Loucy (cell line): ENCODE measurements around the gene TOMM70.
A peak's percentile ranks its signal among the peaks of the same experiment; 100 is the strongest.

Source experiments
- H2AFZ ChIP-seq: fragments of 200-600 bp; sonication (generic); 2 replicates; pipeline ENCODE4 v1.6.0; 2016; ENCODE audit warnings: antibody characterized with exemption, mild to moderate bottlenecking, low read length, moderate library complexity
- H3F3A ChIP-seq: fragments of 200-600 bp; 2 replicates; pipeline ENCODE4 v1.6.0; 2016; ENCODE audit warnings: antibody characterized with exemption, low read depth, mild to moderate bottlenecking
- H3K27me3 ChIP-seq: fragments of 200-600 bp; sonication (generic); 2 replicates; pipeline ENCODE4 v1.6.1; 2014; ENCODE audit warnings: low read length, mild to moderate bottlenecking; ENCODE audit not compliant: insufficient read depth, poor library complexity, severe bottlenecking
- H3K36me3 ChIP-seq: fragments of 200-600 bp; sonication (generic); 2 replicates; pipeline ENCODE4 v1.6.1; 2016; ENCODE audit warnings: low read length; ENCODE audit not compliant: insufficient read depth
- H3K4me1 ChIP-seq: fragments of 200-600 bp; sonication (generic); 2 replicates; pipeline ENCODE4 v1.5.1; 2014; ENCODE audit warnings: low read length, mild to moderate bottlenecking; ENCODE audit not compliant: insufficient read depth, poor library complexity, severe bottlenecking
- H3K4me2 ChIP-seq: fragments of 200-600 bp; sonication (generic); 2 replicates; pipeline ENCODE4 v1.6.0; 2014; ENCODE audit warnings: antibody characterized with exemption, low read length, low read depth, mild to moderate bottlenecking; ENCODE audit not compliant: poor library complexity, severe bottlenecking
- H3K4me3 ChIP-seq: fragments of 200-600 bp; sonication (generic); 2 replicates; pipeline ENCODE4 v1.5.1; 2014; ENCODE audit warnings: low read length, mild to moderate bottlenecking, mixed read lengths; ENCODE audit not compliant: poor library complexity, severe bottlenecking
- H3K79me2 ChIP-seq: fragments of 200-600 bp; sonication (generic); 2 replicates; pipeline ENCODE4 v1.6.1; 2014; ENCODE audit warnings: low read length; ENCODE audit not compliant: insufficient read depth
- H3K9ac ChIP-seq: fragments of 200-600 bp; sonication (generic); 2 replicates; pipeline ENCODE4 v1.6.0; 2014; ENCODE audit warnings: mild to moderate bottlenecking, low read depth, low read length, moderate library complexity; ENCODE audit not compliant: poor library complexity, severe bottlenecking
- H3K9me2 ChIP-seq: fragments of 200-600 bp; sonication (generic); replicated peaks from 2 replicates; pipeline ENCODE4 v1.6.1; 2016; ENCODE audit warnings: low read depth, low read length, mixed read lengths
- H3K9me3 ChIP-seq: fragments of 200-600 bp; sonication (generic); 2 replicates; pipeline ENCODE4 v1.6.1; 2014; ENCODE audit warnings: mild to moderate bottlenecking, antibody characterized with exemption, low read length, low read depth; ENCODE audit not compliant: insufficient read depth
- H4K20me1 ChIP-seq: fragments of 200-600 bp; sonication (generic); 2 replicates; pipeline ENCODE4 v1.6.0; 2014; ENCODE audit warnings: antibody characterized with exemption, low read length, mild to moderate bottlenecking; ENCODE audit not compliant: insufficient read depth, poor library complexity, severe bottlenecking
- EZH2phosphoT487 ChIP-seq: fragments of 200-600 bp; IDR thresholded peaks from 2 replicates; pipeline ENCODE4 v1.6.1; 2018; ENCODE audit warnings: antibody characterized with exemption, mild to moderate bottlenecking, moderate library complexity, borderline replicate concordance
- TF ChIP-seq, protein P1 (sequence below): fragments of 200-600 bp; sonication (generic); conservative IDR thresholded peaks from 2 replicates; pipeline ENCODE4 v1.5.1; 2014; ENCODE audit warnings: mild to moderate bottlenecking, antibody characterized with exemption, low read length

TOMM70 gene

DNA sequence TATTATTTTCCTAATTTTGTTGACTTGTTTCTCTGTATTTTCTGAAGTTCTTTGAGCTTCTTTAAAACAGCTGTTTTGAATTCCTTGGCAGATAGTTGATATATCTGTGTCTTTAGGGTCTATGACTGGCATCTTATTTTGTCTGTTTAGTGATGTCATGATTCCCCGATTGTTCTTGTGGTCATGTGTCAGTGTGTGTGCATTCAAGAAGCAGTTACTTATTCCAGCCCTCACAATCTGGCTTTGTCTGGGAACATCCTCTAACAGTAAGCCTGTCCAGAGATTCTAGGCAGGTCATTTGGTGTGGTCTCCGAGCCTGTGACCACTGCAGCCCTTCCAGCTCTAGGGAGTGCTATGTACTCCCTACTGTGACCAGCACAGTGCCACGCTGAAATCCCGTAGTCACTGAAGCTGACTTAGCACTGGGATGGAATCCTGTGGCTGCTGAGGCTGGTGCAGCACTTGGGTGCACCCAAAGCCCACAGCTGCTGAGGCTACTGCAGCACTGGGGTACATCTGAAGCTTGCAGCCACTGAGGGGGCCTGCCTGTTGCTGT, 7.2 kb upstream of the TOMM70 start:
- H3K79me2 ChIP-seq: peaks cover 57% of the 10 kb centered on the region
- H3K4me2 ChIP-seq: peak overlapping the region; percentile 22
- peaks cover 4% of the 10 kb centered on the region for H4K20me1 ChIP-seq
- H3K9me3 ChIP-seq: peaks cover 25% of the 10 kb centered on the region; the same call in 1 of the 2 replicates
- H3F3A ChIP-seq: no peaks in the 10 kb centered on the region
- H3K4me3 ChIP-seq: peak overlapping the region; percentile 24
- H3K27me3 ChIP-seq: no peaks in the 10 kb centered on the region
- TF ChIP-seq EZH2phosphoT487: no peak
- TF ChIP-seq, protein P1, sequence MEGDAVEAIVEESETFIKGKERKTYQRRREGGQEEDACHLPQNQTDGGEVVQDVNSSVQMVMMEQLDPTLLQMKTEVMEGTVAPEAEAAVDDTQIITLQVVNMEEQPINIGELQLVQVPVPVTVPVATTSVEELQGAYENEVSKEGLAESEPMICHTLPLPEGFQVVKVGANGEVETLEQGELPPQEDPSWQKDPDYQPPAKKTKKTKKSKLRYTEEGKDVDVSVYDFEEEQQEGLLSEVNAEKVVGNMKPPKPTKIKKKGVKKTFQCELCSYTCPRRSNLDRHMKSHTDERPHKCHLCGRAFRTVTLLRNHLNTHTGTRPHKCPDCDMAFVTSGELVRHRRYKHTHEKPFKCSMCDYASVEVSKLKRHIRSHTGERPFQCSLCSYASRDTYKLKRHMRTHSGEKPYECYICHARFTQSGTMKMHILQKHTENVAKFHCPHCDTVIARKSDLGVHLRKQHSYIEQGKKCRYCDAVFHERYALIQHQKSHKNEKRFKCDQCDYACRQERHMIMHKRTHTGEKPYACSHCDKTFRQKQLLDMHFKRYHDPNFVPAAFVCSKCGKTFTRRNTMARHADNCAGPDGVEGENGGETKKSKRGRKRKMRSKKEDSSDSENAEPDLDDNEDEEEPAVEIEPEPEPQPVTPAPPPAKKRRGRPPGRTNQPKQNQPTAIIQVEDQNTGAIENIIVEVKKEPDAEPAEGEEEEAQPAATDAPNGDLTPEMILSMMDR: no peak
- H3K9ac ChIP-seq: no peak overlapping the region
- peaks cover 12% of the 10 kb centered on the region for H3K4me1 ChIP-seq
- no peaks in the 10 kb centered on the region for H3K9me2 ChIP-seq
- H3K36me3 ChIP-seq: no peaks in the 10 kb centered on the region
- H2AFZ ChIP-seq: no peak overlapping the region

DNA sequence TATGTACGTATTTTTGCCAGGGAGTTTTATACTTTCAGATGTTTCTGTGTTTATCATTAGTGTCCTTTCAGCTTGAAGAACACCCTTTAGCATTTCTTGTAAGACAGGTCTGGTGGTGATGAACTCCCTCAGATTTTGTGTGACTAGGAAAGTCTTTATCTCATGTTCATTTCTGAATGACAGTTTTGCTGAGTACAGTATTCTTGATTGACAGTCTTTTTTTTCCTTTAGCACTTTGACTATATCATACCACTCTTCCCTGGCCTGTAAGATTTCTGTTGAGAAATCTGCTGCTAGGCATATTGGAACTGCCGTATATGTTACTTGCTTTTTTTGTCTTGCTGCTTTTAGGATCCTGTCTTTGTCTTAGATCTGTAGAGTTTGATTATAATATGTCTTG, 6.3 kb upstream of the TOMM70 start:
- Histone ChIP-seq H3K79me2 (peaks cover 66% of the 10 kb centered on the region), H3F3A (no peaks in the 10 kb centered on the region), H3K9me3 (peaks cover 25% of the 10 kb centered on the region; the same call in 1 of the 2 replicates), H4K20me1 (peaks cover 4% of the 10 kb centered on the region), H3K27me3 (no peaks in the 10 kb centered on the region), H2AFZ (no peak overlapping the region), H3K9ac (no peak overlapping the region), H3K9me2 (no peaks in the 10 kb centered on the region), H3K4me1 (peaks cover 18% of the 10 kb centered on the region), H3K4me2 (peak overlapping the region; percentile 22), H3K4me3 (peak overlapping the region; percentile 24), H3K36me3 (no peaks in the 10 kb centered on the region)
- TF ChIP-seq EZH2phosphoT487: no peak
- TF ChIP-seq, protein P1: no peak

DNA sequence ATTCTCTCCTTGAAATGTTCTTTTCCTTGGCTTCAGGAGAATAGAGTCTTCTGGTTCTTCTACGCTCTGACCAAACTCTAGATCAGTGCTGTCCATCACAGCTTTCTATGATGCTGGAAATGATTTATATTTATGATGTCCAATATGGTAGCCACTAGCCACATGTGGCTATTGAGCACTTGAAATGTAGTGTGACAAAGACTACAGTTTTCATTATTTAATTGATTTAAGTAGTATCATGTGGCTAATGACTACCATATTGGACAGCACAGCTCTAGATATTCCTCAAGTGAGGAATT, 3.3 kb upstream of the TOMM70 start:
- Histone ChIP-seq H3K4me3 (peak overlapping the region; percentile 89), H3K27me3 (no peaks in the 10 kb centered on the region), H3K9ac (no peak overlapping the region), H4K20me1 (peaks cover 20% of the 10 kb centered on the region), H3F3A (no peaks in the 10 kb centered on the region), H3K9me3 (peaks cover 21% of the 10 kb centered on the region; the same call in 1 of the 2 replicates), H3K4me2 (peak overlapping the region; percentile 78), H3K36me3 (no peaks in the 10 kb centered on the region), H3K9me2 (no peaks in the 10 kb centered on the region), H3K79me2 (peaks cover 86% of the 10 kb centered on the region), H3K4me1 (peaks cover 33% of the 10 kb centered on the region), H2AFZ (no peak overlapping the region)
- TF ChIP-seq, protein P1: no peak
- no peak for TF ChIP-seq EZH2phosphoT487
